HG02943 (cell line): ENCODE results near the gene KBTBD13.
"Not testable (repeated sequence)": the region's sequence is repeated elsewhere in the genome, so short reads cannot be mapped to it uniquely, and the experiment has no call there.

Experiments used
- ATAC-seq: cut with Tn5 transposase; IDR thresholded peaks from one replicate; pipeline ENCODE4 v1.9.1; 2021; ENCODE audit warnings: mild to moderate bottlenecking, low read depth, moderate library complexity; ENCODE audit not compliant: unreplicated experiment

The KBTBD13 gene

GRCh38 chr15:65076486-65077290 lies at the start of gene KBTBD13:
Gene KBTBD13 (plus strand): TSS chr15:65076746. CDS start chr15:65076816, 70 bp downstream.
- no peak for ATAC-seq

GRCh38 chr15:65026756-65027155 lies 49.8 kb upstream of the KBTBD13 start:
- ATAC-seq = no peak

GRCh38 chr15:65027593-65027992 lies 49.0 kb upstream of the KBTBD13 start:
- no peak for ATAC-seq

GRCh38 chr15:65028338-65028737 lies 48.2 kb upstream of the KBTBD13 start:
- ATAC-seq = no peak

- ATAC-seq = no peak
Observed at GRCh38 chr15:65028921-65029735, 47.4 kb upstream of the KBTBD13 start, which contains the start of gene MTFMT. Gene MTFMT (minus strand): TSS chr15:65029639. CDS start chr15:65029613, 26 bp downstream.

- no peak for ATAC-seq
Observed at GRCh38 chr15:65029736-65030208, 46.8 kb upstream of the KBTBD13 start.

- ATAC-seq = no peak
Observed at GRCh38 chr15:65032801-65033537, 43.6 kb upstream of the KBTBD13 start.

- ATAC-seq = no peak
Observed at GRCh38 chr15:65033659-65034269, 42.8 kb upstream of the KBTBD13 start.

GRCh38 chr15:65034719-65035118 lies 41.8 kb upstream of the KBTBD13 start:
- ATAC-seq = no peak

GRCh38 chr15:65037309-65037708 lies 39.2 kb upstream of the KBTBD13 start:
- ATAC-seq = no peak

- no peak for ATAC-seq
Observed at GRCh38 chr15:65038428-65038827, 38.1 kb upstream of the KBTBD13 start.

- ATAC-seq = no peak
Observed at GRCh38 chr15:65038836-65039235, 37.7 kb upstream of the KBTBD13 start.

- ATAC-seq = no peak
Observed at GRCh38 chr15:65040461-65040860, 36.1 kb upstream of the KBTBD13 start.

GRCh38 chr15:65041787-65042186 lies 34.8 kb upstream of the KBTBD13 start:
- no peak for ATAC-seq

- ATAC-seq = no peak
Observed at GRCh38 chr15:65042776-65043327, 33.7 kb upstream of the KBTBD13 start.

- not testable (repeated sequence) for ATAC-seq
Observed at GRCh38 chr15:65044218-65044617, 32.3 kb upstream of the KBTBD13 start.

- no peak for ATAC-seq
Observed at GRCh38 chr15:65044724-65045481, 31.6 kb upstream of the KBTBD13 start, which contains the start of gene SLC51B. Gene SLC51B (plus strand): TSS chr15:65045387. CDS start chr15:65050005, 4,618 bp downstream.

- ATAC-seq = no peak
Observed at GRCh38 chr15:65048241-65048640, 28.3 kb upstream of the KBTBD13 start.

- ATAC-seq = peak; percentile 81
Observed at GRCh38 chr15:65049418-65049840, 27.1 kb upstream of the KBTBD13 start.
